Cardiac muscle cell (in vitro differentiated cells and primary cell): ENCODE data around the gene ZMYND11. TPM values are rescaled to one million over a fixed set of nuclear protein-coding genes. Genes with fewer than 3 reads are reported as not detected.

Source experiments
- DNase-seq, 2 donors: peaks; one replicate each; pipeline versions ENCODE4 v3.0.0 to v3.0.0-alpha.2; 2010 to 2017; ENCODE audit warnings: low read depth in 1 of 2, low spot score in 1 of 2
- H3K27ac ChIP-seq: fragments of 200-600 bp; sonication (generic); 2 replicates; pipeline ENCODE4 v1.5.1; 2016
- H3K27me3 ChIP-seq: fragments of 200-600 bp; sonication (generic); 2 replicates; pipeline ENCODE4 v1.6.0; 2016; ENCODE audit warnings: control low read depth
- H3K36me3 ChIP-seq: fragments of 200-600 bp; sonication (generic); 2 replicates; pipeline ENCODE4 v1.5.1; 2016; ENCODE audit warnings: control low read depth
- H3K4me1 ChIP-seq: fragments of 200-600 bp; sonication (generic); 2 replicates; pipeline ENCODE4 v1.8.1; 2017; ENCODE audit warnings: low read depth, mild to moderate bottlenecking, mixed run types
- H3K4me3 ChIP-seq: fragments of 200-600 bp; sonication (generic); 2 replicates; pipeline ENCODE4 v1.5.1; 2016; ENCODE audit warnings: mild to moderate bottlenecking
- H3K9me3 ChIP-seq: fragments of 200-600 bp; sonication (generic); 2 replicates; pipeline ENCODE4 v1.5.1; 2017; ENCODE audit warnings: low read depth, mild to moderate bottlenecking, control low read depth
- CTCF ChIP-seq: IDR thresholded peaks from 2 replicates; pipeline ENCODE4 v1.5.1; 2012; ENCODE audit warnings: low read depth, mild to moderate bottlenecking, low read length
- polyA plus RNA-seq: library from polyadenylated mRNA; unstranded; fragments of >200 nt; fragmentation: Nextera tagmentation; extraction: Ambion mirVana; gene quantifications from 2 replicates; pipeline ENCODE4 v1.2.1, GENCODE V29; 2016
- total RNA-seq: library from RNA; depleted of rRNA; stranded (reverse); fragments of >200 nt; gene quantifications from 2 replicates; pipeline ENCODE4 v1.2.3, GENCODE V29; 2016

ZMYND11 gene
- total and polyA plus RNA-seq, 2 experiments from 2014 or later, result 34.3 to 65.8 TPM

DNA sequence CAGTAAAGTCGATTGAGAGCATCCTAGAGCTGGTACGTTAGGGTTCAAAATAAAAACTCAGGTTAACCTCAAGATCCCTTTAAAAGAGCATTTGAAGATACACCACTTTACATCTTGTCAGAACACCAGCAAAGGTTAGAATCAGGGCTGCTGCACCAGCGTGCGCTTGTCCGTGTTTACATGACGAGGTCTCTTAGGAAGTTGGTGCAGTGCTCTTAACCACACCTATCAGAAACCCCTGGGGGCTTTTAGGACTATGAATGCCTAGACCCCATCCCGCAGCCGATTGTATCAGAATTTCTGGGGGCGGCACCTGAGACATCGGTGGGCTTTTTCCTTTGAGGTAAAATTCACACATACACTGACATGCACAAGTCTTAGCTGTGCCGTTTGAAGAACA is 97.6 kb downstream of the ZMYND11 start:
- H3K36me3 ChIP-seq, result peaks cover 18% of the 10 kb centered on the region
- TF ChIP-seq CTCF, result no peak
- H3K27ac ChIP-seq, result no peak overlapping the region
- H3K27me3 ChIP-seq, result no peaks in the 10 kb centered on the region
- DNase-seq, result no peak
- H3K9me3 ChIP-seq, result no peaks in the 10 kb centered on the region
- H3K4me1 ChIP-seq, result peaks cover 9% of the 10 kb centered on the region
- no peak overlapping the region for H3K4me3 ChIP-seq

- no peaks in the 10 kb centered on the region for H3K27me3 ChIP-seq
- H3K9me3 ChIP-seq, result no peaks in the 10 kb centered on the region
- H3K27ac ChIP-seq, result no peak overlapping the region
- no peak for DNase-seq
- no peak for TF ChIP-seq CTCF
- H3K36me3 ChIP-seq, result peaks cover 24% of the 10 kb centered on the region
- peaks cover 9% of the 10 kb centered on the region for H3K4me1 ChIP-seq
- no peak overlapping the region for H3K4me3 ChIP-seq
Measured at GRCh38 chr10:234708-235406, 99.6 kb downstream of the ZMYND11 start.

- DNase-seq, result no peak
- Histone ChIP-seq H3K4me3 (no peak overlapping the region), H3K36me3 (peaks cover 27% of the 10 kb centered on the region), H3K27me3 (no peaks in the 10 kb centered on the region), H3K4me1 (peaks cover 9% of the 10 kb centered on the region), H3K27ac (no peak overlapping the region), H3K9me3 (no peaks in the 10 kb centered on the region)
- TF ChIP-seq CTCF, result no peak
Measured at GRCh38 chr10:235915-236314, 100.7 kb downstream of the ZMYND11 start.

DNA sequence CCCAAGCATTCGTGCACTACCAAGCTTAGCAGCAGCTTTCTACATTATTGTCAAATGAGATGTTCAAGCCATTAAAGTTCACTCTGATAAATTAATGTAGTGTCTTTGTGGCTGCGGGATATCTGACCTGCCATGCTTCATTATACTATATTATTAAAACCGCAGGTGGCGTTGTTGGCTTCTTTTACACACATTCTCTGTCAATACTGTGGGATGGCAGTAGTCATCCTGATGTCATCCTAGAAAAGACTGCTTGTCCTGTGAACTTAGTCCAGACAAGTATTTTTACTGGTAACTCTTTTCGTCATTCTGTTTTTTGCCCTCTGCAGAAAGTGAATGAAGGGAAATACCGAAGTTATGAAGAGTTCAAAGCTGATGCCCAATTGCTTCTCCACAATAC is 103.9 kb downstream of the ZMYND11 start:
- peaks cover 30% of the 10 kb centered on the region for H3K36me3 ChIP-seq
- no peak for TF ChIP-seq CTCF

GRCh38 chr10:241451-241850 is 106.2 kb downstream of the ZMYND11 start:
- Histone ChIP-seq H3K9me3 (no peaks in the 10 kb centered on the region), H3K36me3 (peaks cover 26% of the 10 kb centered on the region), H3K4me1 (no peaks in the 10 kb centered on the region), H3K4me3 (no peak overlapping the region), H3K27ac (no peak overlapping the region), H3K27me3 (no peaks in the 10 kb centered on the region)
- no peak for DNase-seq
- no peak for TF ChIP-seq CTCF

More for the DNA sequence above, 103.9 kb downstream of the ZMYND11 start:
- Histone ChIP-seq H3K4me1 (no peaks in the 10 kb centered on the region), H3K27me3 (no peaks in the 10 kb centered on the region), H3K4me3 (no peak overlapping the region), H3K9me3 (no peaks in the 10 kb centered on the region), H3K27ac (no peak overlapping the region)
- no peak for DNase-seq
